OCI-LY1 (cell line): ENCODE measurements around the gene ST6GAL1.
A peak's percentile ranks its signal among the peaks of the same experiment; 100 is the strongest.

Experiments
- H2AFZ ChIP-seq: fragments of 200-600 bp; sonication (generic), shearing (Covaris generic); 2 replicates; pipeline ENCODE4 v1.6.0; 2014; ENCODE audit warnings: antibody characterized with exemption, mild to moderate bottlenecking, low read length
- H3F3A ChIP-seq: fragments of 200-600 bp; sonication (generic), shearing (Covaris generic); 2 replicates; pipeline ENCODE4 v1.6.0; 2014; ENCODE audit warnings: mild to moderate bottlenecking, antibody characterized with exemption, low read length, moderate library complexity; ENCODE audit not compliant: insufficient read depth
- H3K27ac ChIP-seq: fragments of 200-600 bp; sonication (generic); 2 replicates; pipeline ENCODE4 v1.5.1; 2014; ENCODE audit warnings: low read length, mixed run types, mild to moderate bottlenecking, low read depth; ENCODE audit not compliant: poor library complexity, severe bottlenecking
- H3K27me3 ChIP-seq: fragments of 200-600 bp; sonication (generic); 2 replicates; pipeline ENCODE4 v1.6.0; 2014; ENCODE audit warnings: antibody characterized with exemption, mild to moderate bottlenecking, low read length, moderate library complexity; ENCODE audit not compliant: insufficient read depth
- H3K36me3 ChIP-seq: fragments of 200-600 bp; sonication (generic); 2 replicates; pipeline ENCODE4 v1.6.1; 2014; ENCODE audit warnings: mild to moderate bottlenecking, antibody characterized with exemption, low read length, moderate library complexity, mixed read lengths; ENCODE audit not compliant: insufficient read depth
- H3K4me1 ChIP-seq: fragments of 200-600 bp; sonication (generic); 2 replicates; pipeline ENCODE4 v1.5.1; 2014; ENCODE audit warnings: mild to moderate bottlenecking, low read length, moderate library complexity; ENCODE audit not compliant: insufficient read depth, severe bottlenecking
- H3K4me2 ChIP-seq: fragments of 200-600 bp; sonication (generic), shearing (Covaris generic); 2 replicates; pipeline ENCODE4 v1.6.1; 2014; ENCODE audit warnings: low read length
- H3K4me3 ChIP-seq: fragments of 200-600 bp; sonication (generic); 2 replicates; pipeline ENCODE4 v1.5.1; 2014; ENCODE audit warnings: low read length, low read depth, mild to moderate bottlenecking, mixed read lengths; ENCODE audit not compliant: poor library complexity, severe bottlenecking
- H3K79me2 ChIP-seq: fragments of 200-600 bp; shearing (Covaris generic); 2 replicates; pipeline ENCODE4 v1.6.1; 2016; ENCODE audit warnings: mixed run types, low read length, mixed read lengths; ENCODE audit not compliant: insufficient read depth
- H3K9ac ChIP-seq: fragments of 200-600 bp; sonication (generic), shearing (Covaris generic); 2 replicates; pipeline ENCODE4 v1.6.1; 2014; ENCODE audit warnings: mild to moderate bottlenecking, low read length, mixed read lengths
- H3K9me2 ChIP-seq: fragments of 200-600 bp; sonication (generic), shearing (Covaris generic); 2 replicates; pipeline ENCODE4 v1.6.1; 2014; ENCODE audit warnings: low read depth, mild to moderate bottlenecking, low read length, mixed read lengths
- H3K9me3 ChIP-seq: fragments of 200-600 bp; shearing (Covaris generic); 2 replicates; pipeline ENCODE4 v1.6.1; 2014; ENCODE audit warnings: low read length, mixed read lengths
- H4K20me1 ChIP-seq: fragments of 200-600 bp; sonication (generic), shearing (Covaris generic); 2 replicates; pipeline ENCODE4 v1.6.0; 2016; ENCODE audit warnings: mild to moderate bottlenecking, low read length; ENCODE audit not compliant: insufficient read depth
- EZH2 ChIP-seq: fragments of 200-600 bp; sonication (generic), shearing (Covaris generic); IDR thresholded peaks from 2 replicates; pipeline ENCODE4 v1.8.0; 2017; ENCODE audit warnings: borderline replicate concordance, mixed run types, mild to moderate bottlenecking, antibody characterized with exemption, low read length, moderate library complexity, mixed read lengths
- TF ChIP-seq, protein P1 (sequence below): fragments of 200-600 bp; sonication (generic), shearing (Covaris generic); IDR thresholded peaks from 2 replicates; pipeline ENCODE4 v1.5.1; 2017; ENCODE audit warnings: mild to moderate bottlenecking, antibody characterized with exemption, low read length, moderate library complexity, mixed read lengths

ST6GAL1 gene

DNA sequence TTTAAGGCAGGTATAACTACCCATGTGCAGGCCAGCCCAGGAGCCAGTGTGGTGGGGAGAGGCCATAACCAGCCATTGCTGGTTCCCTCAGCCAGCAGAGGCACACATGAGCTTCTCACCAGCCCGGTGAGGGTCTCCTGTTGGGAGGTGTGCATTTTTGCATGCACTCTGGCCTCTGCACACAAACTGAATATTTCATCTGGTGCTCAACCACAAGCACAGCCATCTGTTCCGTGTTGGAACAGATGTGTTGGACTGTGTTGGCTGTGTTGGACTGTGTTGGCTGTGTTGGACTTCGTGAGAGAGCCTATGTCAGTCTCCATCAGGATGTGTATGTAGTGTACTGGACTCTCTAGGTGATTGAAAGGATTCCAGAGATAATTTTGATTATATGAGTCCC lies 141.8 kb downstream of the ST6GAL1 start:
- no peaks in the 10 kb centered on the region for H3K79me2 ChIP-seq
- H2AFZ ChIP-seq: no peak overlapping the region
- peak overlapping the region; percentile 98 for H3K27ac ChIP-seq

DNA sequence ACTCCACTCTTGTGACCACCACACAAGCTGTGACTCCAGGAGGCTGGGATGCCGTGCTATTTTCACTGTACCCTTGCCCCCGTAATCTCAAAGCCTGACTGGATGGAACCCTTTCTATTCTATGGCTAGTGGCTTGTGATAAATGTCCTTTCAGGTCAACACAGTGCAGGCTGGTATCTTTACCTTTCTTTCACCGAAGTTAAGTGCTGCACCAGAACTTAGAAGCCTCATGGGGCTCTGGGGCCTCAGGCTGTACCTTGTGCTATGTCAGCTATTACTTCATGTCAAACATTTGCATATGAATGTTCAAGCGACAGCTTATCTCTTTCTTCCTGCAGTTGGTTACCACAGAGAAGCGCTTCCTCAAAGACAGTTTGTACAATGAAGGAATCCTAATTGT lies 142.2 kb downstream of the ST6GAL1 start:
- H3K4me3 ChIP-seq: peak overlapping the region; percentile 16
- H3F3A ChIP-seq: no peaks in the 10 kb centered on the region
- H3K4me1 ChIP-seq: peaks cover 61% of the 10 kb centered on the region
- H3K4me2 ChIP-seq: peak overlapping the region; percentile 39
- H3K9me2 ChIP-seq: no peaks in the 10 kb centered on the region
- H3K79me2 ChIP-seq: no peaks in the 10 kb centered on the region
- H3K27me3 ChIP-seq: no peaks in the 10 kb centered on the region
- peak overlapping the region; percentile 98 for H3K27ac ChIP-seq
- H3K9me3 ChIP-seq: no peaks in the 10 kb centered on the region
- peaks cover 92% of the 10 kb centered on the region for H3K36me3 ChIP-seq
- no peak overlapping the region for H2AFZ ChIP-seq
- peak overlapping the region; percentile 31; the same call in 1 of the 2 replicates for H3K9ac ChIP-seq
- no peaks in the 10 kb centered on the region for H4K20me1 ChIP-seq
- TF ChIP-seq EZH2: no peak
- TF ChIP-seq, protein P1, sequence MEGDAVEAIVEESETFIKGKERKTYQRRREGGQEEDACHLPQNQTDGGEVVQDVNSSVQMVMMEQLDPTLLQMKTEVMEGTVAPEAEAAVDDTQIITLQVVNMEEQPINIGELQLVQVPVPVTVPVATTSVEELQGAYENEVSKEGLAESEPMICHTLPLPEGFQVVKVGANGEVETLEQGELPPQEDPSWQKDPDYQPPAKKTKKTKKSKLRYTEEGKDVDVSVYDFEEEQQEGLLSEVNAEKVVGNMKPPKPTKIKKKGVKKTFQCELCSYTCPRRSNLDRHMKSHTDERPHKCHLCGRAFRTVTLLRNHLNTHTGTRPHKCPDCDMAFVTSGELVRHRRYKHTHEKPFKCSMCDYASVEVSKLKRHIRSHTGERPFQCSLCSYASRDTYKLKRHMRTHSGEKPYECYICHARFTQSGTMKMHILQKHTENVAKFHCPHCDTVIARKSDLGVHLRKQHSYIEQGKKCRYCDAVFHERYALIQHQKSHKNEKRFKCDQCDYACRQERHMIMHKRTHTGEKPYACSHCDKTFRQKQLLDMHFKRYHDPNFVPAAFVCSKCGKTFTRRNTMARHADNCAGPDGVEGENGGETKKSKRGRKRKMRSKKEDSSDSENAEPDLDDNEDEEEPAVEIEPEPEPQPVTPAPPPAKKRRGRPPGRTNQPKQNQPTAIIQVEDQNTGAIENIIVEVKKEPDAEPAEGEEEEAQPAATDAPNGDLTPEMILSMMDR: no peak

More for the DNA sequence above, 141.8 kb downstream of the ST6GAL1 start:
- TF ChIP-seq, protein P1: peak; percentile 42
- TF ChIP-seq EZH2: no peak
- no peaks in the 10 kb centered on the region for H4K20me1 ChIP-seq
- peak overlapping the region; percentile 31 for H3K9ac ChIP-seq
- peak overlapping the region; percentile 39 for H3K4me2 ChIP-seq
- H3K27me3 ChIP-seq: no peaks in the 10 kb centered on the region
- peak overlapping the region; percentile 16 for H3K4me3 ChIP-seq
- no peaks in the 10 kb centered on the region for H3K9me2 ChIP-seq
- peaks cover 91% of the 10 kb centered on the region for H3K36me3 ChIP-seq
- H3K4me1 ChIP-seq: peaks cover 65% of the 10 kb centered on the region
- H3K9me3 ChIP-seq: no peaks in the 10 kb centered on the region
- no peaks in the 10 kb centered on the region for H3F3A ChIP-seq

DNA sequence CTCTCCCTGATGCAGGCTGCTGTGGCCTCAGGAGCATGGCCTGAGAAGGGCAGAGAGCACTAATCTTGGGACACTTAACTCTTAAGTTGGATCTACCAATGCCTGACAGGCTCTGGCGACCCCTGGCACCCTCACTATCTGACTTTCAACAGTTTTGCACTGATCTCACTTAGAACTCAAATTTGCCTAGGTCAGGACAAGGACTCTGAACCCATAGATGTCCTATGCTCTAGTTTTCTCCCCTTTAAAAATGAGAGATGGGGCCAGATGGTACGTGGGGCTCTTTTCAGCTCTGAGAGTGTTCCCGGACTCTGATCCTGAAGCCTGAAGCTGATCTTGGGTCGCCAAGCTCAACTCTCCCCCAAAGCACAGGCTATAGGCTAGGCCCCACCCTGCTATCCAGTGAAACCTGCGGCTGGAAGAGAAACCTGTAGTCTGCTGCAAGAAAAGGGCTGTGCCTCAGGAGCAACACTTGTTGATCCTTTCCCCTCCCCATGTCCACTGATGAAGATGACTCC lies 143.3 kb downstream of the ST6GAL1 start:
- Histone ChIP-seq H4K20me1 (no peaks in the 10 kb centered on the region), H3K4me3 (peak overlapping the region; percentile 15), H3K9me3 (no peaks in the 10 kb centered on the region), H3K9ac (no peak overlapping the region; the same call in 1 of the 2 replicates), H3K27ac (peak overlapping the region; percentile 98), H3K79me2 (no peaks in the 10 kb centered on the region), H3K4me2 (no peak overlapping the region), H2AFZ (no peak overlapping the region), H3K9me2 (no peaks in the 10 kb centered on the region), H3F3A (peaks cover 5% of the 10 kb centered on the region; the same call in 1 of the 2 replicates), H3K27me3 (no peaks in the 10 kb centered on the region), H3K4me1 (peaks cover 50% of the 10 kb centered on the region), H3K36me3 (peaks cover 94% of the 10 kb centered on the region)
- TF ChIP-seq, protein P1: no peak
- TF ChIP-seq EZH2: no peak
